Activated naive CD4-positive, alpha-beta T cell treated with anti-CD3 and anti-CD28 coated beads, Interleukin-2, amount 50 U/mL, for 24 hours (primary cell): ENCODE results near the gene AZIN2.
"Not testable (repeated sequence)": the region's sequence is repeated elsewhere in the genome, so short reads cannot be mapped to it uniquely, and the experiment has no call there.

Experiments
- H3K27ac Mint-ChIP-seq: one replicate; pipeline ENCODE4 v1.8.0; 2021; ENCODE audit warnings: mild to moderate bottlenecking, mixed read lengths
- H3K27me3 Mint-ChIP-seq: one replicate; pipeline ENCODE4 v1.8.0; 2021; ENCODE audit warnings: mixed read lengths
- H3K36me3 Mint-ChIP-seq: one replicate; pipeline ENCODE4 v1.8.0; 2021; ENCODE audit warnings: mixed read lengths
- H3K4me1 Mint-ChIP-seq: one replicate; pipeline ENCODE4 v1.8.0; 2021; ENCODE audit warnings: mixed read lengths
- H3K4me3 Mint-ChIP-seq: one replicate; pipeline ENCODE4 v1.8.0; 2021; ENCODE audit warnings: mild to moderate bottlenecking, mixed read lengths
- H3K9me3 Mint-ChIP-seq: one replicate; pipeline ENCODE4 v1.8.0; 2021; ENCODE audit warnings: mixed read lengths

AZIN2 gene

GRCh38 chr1:33080885-33081553 is at the start of gene AZIN2:
Gene AZIN2, plus strand, starts transcription at chr1:33081153. Its CDS starts 1,097 bp downstream, at chr1:33082250.
- Mint-ChIP-seq H3K36me3 (no peaks in the 10 kb centered on the region), H3K4me3 (peak within 1 kb of the TSS; percentile 94), H3K9me3 (no peaks in the 10 kb centered on the region)

GRCh38 chr1:33031506-33031905 is 49.4 kb upstream of the AZIN2 start:
- peak overlapping the region; percentile 61 for H3K27ac Mint-ChIP-seq
- no peaks in the 10 kb centered on the region for H3K27me3 Mint-ChIP-seq
- H3K4me3 Mint-ChIP-seq = no peak overlapping the region

More at GRCh38 chr1:33080885-33081553, at the start of gene AZIN2:
- Mint-ChIP-seq H3K27me3 (no peaks in the 10 kb centered on the region), H3K4me1 (peaks cover 23% of the 10 kb centered on the region), H3K27ac (peak within 1 kb of the TSS; percentile 92)

GRCh38 chr1:33032126-33032869 is 48.7 kb upstream of the AZIN2 start:
- Mint-ChIP-seq H3K9me3 (no peaks in the 10 kb centered on the region), H3K4me1 (peaks cover 71% of the 10 kb centered on the region), H3K27ac (no peak overlapping the region), H3K27me3 (no peaks in the 10 kb centered on the region), H3K4me3 (peak overlapping the region; percentile 21), H3K36me3 (peaks cover 16% of the 10 kb centered on the region)

More at GRCh38 chr1:33031506-33031905, 49.4 kb upstream of the AZIN2 start:
- H3K36me3 Mint-ChIP-seq = peaks cover 16% of the 10 kb centered on the region
- no peaks in the 10 kb centered on the region for H3K9me3 Mint-ChIP-seq
- peaks cover 64% of the 10 kb centered on the region for H3K4me1 Mint-ChIP-seq

GRCh38 chr1:33036051-33036525 is 44.9 kb upstream of the AZIN2 start:
- no peaks in the 10 kb centered on the region for H3K27me3 Mint-ChIP-seq
- H3K9me3 Mint-ChIP-seq = no peaks in the 10 kb centered on the region
- peak overlapping the region; percentile 97 for H3K27ac Mint-ChIP-seq
- peak overlapping the region; percentile 96 for H3K4me3 Mint-ChIP-seq
- peaks cover 48% of the 10 kb centered on the region for H3K4me1 Mint-ChIP-seq
- H3K36me3 Mint-ChIP-seq = peaks cover 15% of the 10 kb centered on the region

- Mint-ChIP-seq H3K27me3 (no peaks in the 10 kb centered on the region), H3K4me1 (peaks cover 41% of the 10 kb centered on the region), H3K4me3 (peak within 1 kb of the TSS; percentile 96), H3K9me3 (no peaks in the 10 kb centered on the region), H3K36me3 (peaks cover 12% of the 10 kb centered on the region), H3K27ac (peak within 1 kb of the TSS; percentile 97)
These were observed 44.1 kb upstream of the AZIN2 start, which contains the start of gene AK2 for GRCh38 chr1:33036526-33037503. Gene AK2, minus strand, starts transcription at chr1:33036883. Its CDS starts 55 bp downstream, at chr1:33036828.

- peaks cover 4% of the 10 kb centered on the region for H3K36me3 Mint-ChIP-seq
- no peaks in the 10 kb centered on the region for H3K9me3 Mint-ChIP-seq
- no peak overlapping the region for H3K4me3 Mint-ChIP-seq
- peaks cover 2% of the 10 kb centered on the region for H3K27me3 Mint-ChIP-seq
- H3K4me1 Mint-ChIP-seq = peaks cover 17% of the 10 kb centered on the region
- no peak overlapping the region for H3K27ac Mint-ChIP-seq
These were observed 41.1 kb upstream of the AZIN2 start for GRCh38 chr1:33039840-33040239.

GRCh38 chr1:33041026-33041425 is 39.9 kb upstream of the AZIN2 start:
- Mint-ChIP-seq H3K36me3 (peaks cover 1% of the 10 kb centered on the region), H3K4me3 (no peak overlapping the region), H3K4me1 (peaks cover 11% of the 10 kb centered on the region), H3K9me3 (no peaks in the 10 kb centered on the region), H3K27ac (no peak overlapping the region), H3K27me3 (peaks cover 2% of the 10 kb centered on the region)

- Mint-ChIP-seq H3K27ac (no peak overlapping the region), H3K4me3 (no peak overlapping the region), H3K27me3 (peaks cover 2% of the 10 kb centered on the region), H3K9me3 (no peaks in the 10 kb centered on the region), H3K4me1 (no peaks in the 10 kb centered on the region), H3K36me3 (peaks cover 1% of the 10 kb centered on the region)
These were observed 38.1 kb upstream of the AZIN2 start for GRCh38 chr1:33042831-33043230.

GRCh38 chr1:33043267-33044092 is 37.5 kb upstream of the AZIN2 start:
- H3K4me3 Mint-ChIP-seq = no peak overlapping the region
- peaks cover 2% of the 10 kb centered on the region for H3K27me3 Mint-ChIP-seq
- H3K27ac Mint-ChIP-seq = peak overlapping the region; percentile 57
- no peaks in the 10 kb centered on the region for H3K4me1 Mint-ChIP-seq
- H3K36me3 Mint-ChIP-seq = peaks cover 1% of the 10 kb centered on the region
- no peaks in the 10 kb centered on the region for H3K9me3 Mint-ChIP-seq

- Mint-ChIP-seq H3K27ac (no peak overlapping the region), H3K4me1 (no peaks in the 10 kb centered on the region), H3K9me3 (no peaks in the 10 kb centered on the region), H3K27me3 (peaks cover 2% of the 10 kb centered on the region), H3K36me3 (peaks cover 1% of the 10 kb centered on the region), H3K4me3 (no peak overlapping the region)
These were observed 35.7 kb upstream of the AZIN2 start for GRCh38 chr1:33045246-33045645.

- Mint-ChIP-seq H3K27ac (peak overlapping the region; percentile 10), H3K4me1 (no peaks in the 10 kb centered on the region), H3K4me3 (no peak overlapping the region), H3K27me3 (peaks cover 2% of the 10 kb centered on the region), H3K9me3 (no peaks in the 10 kb centered on the region), H3K36me3 (peaks cover 1% of the 10 kb centered on the region)
These were observed 35.1 kb upstream of the AZIN2 start for GRCh38 chr1:33045814-33046213.

- peak overlapping the region; percentile 10 for H3K27ac Mint-ChIP-seq
- H3K4me1 Mint-ChIP-seq, H3K4me3 Mint-ChIP-seq, H3K36me3 Mint-ChIP-seq, H3K27me3 Mint-ChIP-seq, H3K9me3 Mint-ChIP-seq: not testable (repeated sequence)
These were observed 34.7 kb upstream of the AZIN2 start for GRCh38 chr1:33046234-33046633.

GRCh38 chr1:33047290-33047689 is 33.7 kb upstream of the AZIN2 start:
- Mint-ChIP-seq H3K36me3 (peaks cover 1% of the 10 kb centered on the region), H3K4me3 (no peak overlapping the region), H3K27ac (no peak overlapping the region)

GRCh38 chr1:33047839-33048305 is 33.1 kb upstream of the AZIN2 start:
- Mint-ChIP-seq H3K27me3 (no peaks in the 10 kb centered on the region), H3K4me3 (no peak overlapping the region), H3K9me3 (no peaks in the 10 kb centered on the region), H3K27ac (no peak overlapping the region), H3K4me1 (no peaks in the 10 kb centered on the region), H3K36me3 (no peaks in the 10 kb centered on the region)

More at GRCh38 chr1:33047290-33047689, 33.7 kb upstream of the AZIN2 start:
- peaks cover 2% of the 10 kb centered on the region for H3K27me3 Mint-ChIP-seq
- H3K4me1 Mint-ChIP-seq = no peaks in the 10 kb centered on the region
- no peaks in the 10 kb centered on the region for H3K9me3 Mint-ChIP-seq
